Fibroblast of the aortic adventitia (primary cell): ENCODE results near the gene EXD3. TPM values are rescaled to one million over a fixed set of nuclear protein-coding genes. Genes with fewer than 3 reads are reported as not detected.

ENCODE experiments used
- DNase-seq: peaks from one replicate; pipeline ENCODE4 v3.0.0-alpha.2; 2010; ENCODE audit warnings: low read depth
- H3K4me3 ChIP-seq: 2 replicates; pipeline ENCODE4 v1.5.1; 2011; ENCODE audit warnings: low read depth, mild to moderate bottlenecking, control low read depth, low read length, moderate library complexity
- total RNA-seq: library from RNA; depleted of rRNA; stranded (reverse); fragments of >200 nt; gene quantifications from 2 replicates; pipeline ENCODE4 v1.2.3, GENCODE V29; 2012; ENCODE audit warnings: low replicate concordance
- TF ChIP-seq, protein P1 (sequence below): IDR thresholded peaks from 2 replicates; pipeline ENCODE4 v1.5.1; 2011; ENCODE audit warnings: mild to moderate bottlenecking, low read length, control low read depth, inconsistent platforms; ENCODE audit not compliant: insufficient read depth

EXD3 gene
- total RNA-seq, 1 donor: 5.2 TPM

- TF ChIP-seq, protein P1, sequence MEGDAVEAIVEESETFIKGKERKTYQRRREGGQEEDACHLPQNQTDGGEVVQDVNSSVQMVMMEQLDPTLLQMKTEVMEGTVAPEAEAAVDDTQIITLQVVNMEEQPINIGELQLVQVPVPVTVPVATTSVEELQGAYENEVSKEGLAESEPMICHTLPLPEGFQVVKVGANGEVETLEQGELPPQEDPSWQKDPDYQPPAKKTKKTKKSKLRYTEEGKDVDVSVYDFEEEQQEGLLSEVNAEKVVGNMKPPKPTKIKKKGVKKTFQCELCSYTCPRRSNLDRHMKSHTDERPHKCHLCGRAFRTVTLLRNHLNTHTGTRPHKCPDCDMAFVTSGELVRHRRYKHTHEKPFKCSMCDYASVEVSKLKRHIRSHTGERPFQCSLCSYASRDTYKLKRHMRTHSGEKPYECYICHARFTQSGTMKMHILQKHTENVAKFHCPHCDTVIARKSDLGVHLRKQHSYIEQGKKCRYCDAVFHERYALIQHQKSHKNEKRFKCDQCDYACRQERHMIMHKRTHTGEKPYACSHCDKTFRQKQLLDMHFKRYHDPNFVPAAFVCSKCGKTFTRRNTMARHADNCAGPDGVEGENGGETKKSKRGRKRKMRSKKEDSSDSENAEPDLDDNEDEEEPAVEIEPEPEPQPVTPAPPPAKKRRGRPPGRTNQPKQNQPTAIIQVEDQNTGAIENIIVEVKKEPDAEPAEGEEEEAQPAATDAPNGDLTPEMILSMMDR: no peak
- no peak overlapping the region for H3K4me3 ChIP-seq
- no peak for DNase-seq
Observed at GRCh38 chr9:137272241-137273094, 150.5 kb downstream of the EXD3 start.

GRCh38 chr9:137271696-137272076 lies 151.3 kb downstream of the EXD3 start:
- TF ChIP-seq, protein P1: no peak
- H3K4me3 ChIP-seq: no peak overlapping the region
- DNase-seq: no peak

GRCh38 chr9:137270929-137271695 lies 151.8 kb downstream of the EXD3 start:
- DNase-seq: no peak
- H3K4me3 ChIP-seq: no peak overlapping the region
- TF ChIP-seq, protein P1: no peak

GRCh38 chr9:137269231-137269772 lies 153.7 kb downstream of the EXD3 start:
- no peak overlapping the region for H3K4me3 ChIP-seq
- DNase-seq: no peak
- TF ChIP-seq, protein P1: no peak

GRCh38 chr9:137268538-137269201 lies 154.3 kb downstream of the EXD3 start:
- H3K4me3 ChIP-seq: no peak overlapping the region
- DNase-seq: no peak
- TF ChIP-seq, protein P1: no peak

GRCh38 chr9:137267933-137268355 lies 155.0 kb downstream of the EXD3 start:
- TF ChIP-seq, protein P1: no peak
- DNase-seq: no peak
- no peak overlapping the region for H3K4me3 ChIP-seq
